Epithelial cell of proximal tubule (primary cell): Measurements from ENCODE around the gene JARID2. TPM values are rescaled to one million over a fixed set of nuclear protein-coding genes. Genes with fewer than 3 reads are reported as not detected.

Experiments used
- DNase-seq: peaks from one replicate; pipeline ENCODE4 v3.0.0-alpha.2; 2011; ENCODE audit warnings: low read depth
- H3K4me3 ChIP-seq: 2 replicates; pipeline ENCODE4 v1.5.1; 2011; ENCODE audit warnings: low read depth, mild to moderate bottlenecking, low read length
- total RNA-seq: library from RNA; depleted of rRNA; stranded (reverse); fragments of >200 nt; gene quantifications from 2 replicates; pipeline ENCODE4 v1.2.3, GENCODE V29; 2015
- TF ChIP-seq, protein P1 (sequence below): conservative IDR thresholded peaks from 2 replicates; pipeline ENCODE4 v1.5.1; 2012; ENCODE audit warnings: low read depth, mild to moderate bottlenecking, low read length

The JARID2 gene
- total RNA-seq, 1 donor from 2014 or later, result 5.1 TPM

DNA sequence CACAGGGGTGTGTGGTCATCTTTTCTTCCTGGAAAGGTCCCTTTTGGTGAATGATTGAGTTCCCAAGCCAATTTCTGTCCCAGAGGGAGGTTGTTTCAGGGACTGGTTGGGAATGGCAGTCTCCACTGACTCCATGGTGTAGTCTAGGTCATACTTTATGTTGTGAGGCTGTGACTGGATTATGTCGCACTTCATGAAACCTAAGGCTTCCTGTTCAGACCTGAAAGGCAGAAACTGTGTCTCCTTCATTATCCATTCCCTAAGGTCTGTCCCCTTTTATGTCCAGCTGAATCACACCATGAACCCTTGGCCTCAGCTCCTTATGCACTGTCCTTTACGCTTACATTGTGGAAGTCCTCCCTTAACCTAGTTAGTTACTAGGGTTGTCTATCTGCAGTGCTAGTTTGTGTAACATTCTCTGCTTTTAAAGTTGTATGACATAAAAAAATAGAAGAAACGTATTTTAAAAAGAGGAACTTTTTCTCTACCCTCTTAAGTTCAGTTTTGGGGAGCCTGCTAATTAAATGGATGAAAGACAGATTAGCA, 191.3 kb downstream of the JARID2 start:
- TF ChIP-seq, protein P1, sequence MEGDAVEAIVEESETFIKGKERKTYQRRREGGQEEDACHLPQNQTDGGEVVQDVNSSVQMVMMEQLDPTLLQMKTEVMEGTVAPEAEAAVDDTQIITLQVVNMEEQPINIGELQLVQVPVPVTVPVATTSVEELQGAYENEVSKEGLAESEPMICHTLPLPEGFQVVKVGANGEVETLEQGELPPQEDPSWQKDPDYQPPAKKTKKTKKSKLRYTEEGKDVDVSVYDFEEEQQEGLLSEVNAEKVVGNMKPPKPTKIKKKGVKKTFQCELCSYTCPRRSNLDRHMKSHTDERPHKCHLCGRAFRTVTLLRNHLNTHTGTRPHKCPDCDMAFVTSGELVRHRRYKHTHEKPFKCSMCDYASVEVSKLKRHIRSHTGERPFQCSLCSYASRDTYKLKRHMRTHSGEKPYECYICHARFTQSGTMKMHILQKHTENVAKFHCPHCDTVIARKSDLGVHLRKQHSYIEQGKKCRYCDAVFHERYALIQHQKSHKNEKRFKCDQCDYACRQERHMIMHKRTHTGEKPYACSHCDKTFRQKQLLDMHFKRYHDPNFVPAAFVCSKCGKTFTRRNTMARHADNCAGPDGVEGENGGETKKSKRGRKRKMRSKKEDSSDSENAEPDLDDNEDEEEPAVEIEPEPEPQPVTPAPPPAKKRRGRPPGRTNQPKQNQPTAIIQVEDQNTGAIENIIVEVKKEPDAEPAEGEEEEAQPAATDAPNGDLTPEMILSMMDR, result no peak
- H3K4me3 ChIP-seq, result no peak overlapping the region

DNA sequence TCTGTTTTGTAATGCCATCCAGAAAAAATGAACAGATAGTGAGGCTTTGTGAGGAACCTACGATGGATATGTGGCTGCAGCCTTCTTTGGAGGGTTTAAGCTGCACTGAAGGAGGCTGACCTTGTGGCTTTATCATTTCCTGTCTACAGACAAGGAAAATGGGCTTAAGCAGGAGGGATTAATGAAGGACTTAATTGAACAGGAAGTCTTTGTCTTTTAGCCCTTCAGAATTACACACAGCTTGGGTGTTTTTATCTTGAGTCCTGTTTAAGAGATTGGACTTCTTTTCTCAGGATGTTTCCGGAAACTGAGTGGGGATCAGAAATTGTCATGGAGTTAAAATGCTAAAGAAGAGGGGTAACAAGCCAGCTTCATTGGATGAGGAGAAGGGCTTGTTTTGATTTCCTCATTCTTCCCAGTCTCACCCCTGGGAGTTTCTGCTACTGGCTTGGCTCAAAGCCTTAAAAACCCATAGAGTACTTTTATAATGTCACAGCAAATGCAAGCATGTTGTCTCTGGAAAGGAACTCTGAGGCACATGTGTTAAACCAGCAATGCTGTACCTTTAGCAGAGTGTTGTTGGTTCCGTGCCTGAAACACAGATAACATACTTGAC, 193.6 kb downstream of the JARID2 start:
- H3K4me3 ChIP-seq, result no peak overlapping the region
- TF ChIP-seq, protein P1, result no peak
- no peak for DNase-seq

More for the DNA sequence above, 191.3 kb downstream of the JARID2 start:
- DNase-seq, result no peak

DNA sequence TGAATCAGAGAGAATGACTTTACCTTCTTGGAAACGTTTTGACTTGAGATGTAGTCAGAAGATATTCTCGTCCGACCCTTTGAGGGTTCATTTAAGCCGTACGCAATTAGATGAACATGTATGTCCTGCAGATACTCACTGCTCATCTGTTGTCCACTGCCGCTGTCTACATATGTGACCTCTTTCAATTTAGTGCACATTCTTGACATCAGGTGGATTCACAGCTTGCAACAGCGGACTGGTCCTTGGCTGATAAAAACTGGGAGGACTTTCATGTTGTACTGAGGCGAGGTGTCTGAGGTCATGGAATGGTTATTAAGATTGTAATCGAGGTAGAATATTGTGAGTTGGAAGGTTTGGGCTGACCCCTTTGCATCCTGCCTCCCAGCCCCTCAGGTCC, 194.2 kb downstream of the JARID2 start:
- TF ChIP-seq, protein P1, result no peak
- no peak overlapping the region for H3K4me3 ChIP-seq
- DNase-seq, result no peak

DNA sequence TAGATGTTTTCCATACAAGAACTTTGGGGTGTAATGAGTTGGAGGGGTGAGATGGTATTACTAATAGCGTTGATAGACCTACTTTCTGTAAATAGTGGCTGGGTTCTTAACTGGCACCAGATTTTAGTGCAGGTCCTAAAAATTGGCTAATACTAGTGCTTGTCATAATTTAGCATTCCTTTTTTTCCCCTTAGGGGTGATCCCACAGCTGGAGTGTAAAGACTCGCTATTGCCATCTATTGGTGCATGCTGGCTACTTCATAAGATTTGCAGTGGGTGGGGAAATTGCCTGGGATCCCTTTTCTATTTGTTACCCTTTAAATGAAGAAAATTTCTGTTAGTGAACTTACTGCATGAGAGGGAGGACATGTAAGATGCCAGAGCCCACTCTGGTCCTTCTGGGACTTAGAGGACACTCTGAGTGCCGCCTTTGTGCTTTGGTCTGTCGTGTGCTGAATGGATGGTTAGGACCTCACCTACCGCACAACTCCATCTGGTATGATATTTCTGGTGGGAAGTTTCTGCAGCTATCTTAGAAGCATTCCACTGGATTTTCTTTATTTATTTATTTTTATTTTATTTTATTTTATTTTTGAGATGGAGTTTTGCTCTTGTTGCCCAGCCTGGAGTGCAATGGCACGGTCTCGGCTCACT, 195.5 kb downstream of the JARID2 start:
- TF ChIP-seq, protein P1, result peak; percentile 85
- H3K4me3 ChIP-seq, result no peak overlapping the region
- no peak for DNase-seq

DNA sequence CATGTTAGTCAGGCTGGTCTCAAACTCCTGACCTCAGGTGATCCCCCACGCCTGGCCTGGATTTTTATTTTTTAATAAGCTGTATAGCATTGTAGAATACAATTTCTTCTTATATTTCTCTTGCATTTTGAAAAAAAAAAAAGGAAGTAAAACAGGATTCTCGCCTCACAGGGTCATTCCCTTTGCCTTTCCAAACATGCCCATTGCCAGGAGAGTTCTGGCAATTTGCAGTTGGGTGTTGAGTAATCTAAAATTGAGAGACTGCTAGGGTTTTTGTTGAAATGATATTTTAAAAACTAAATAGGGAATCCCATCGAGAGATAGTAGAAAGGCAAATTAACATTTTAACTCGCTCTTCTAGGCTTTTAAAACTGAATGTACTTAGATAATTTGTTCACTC, 196.1 kb downstream of the JARID2 start:
- DNase-seq, result no peak
- H3K4me3 ChIP-seq, result no peak overlapping the region
- TF ChIP-seq, protein P1, result no peak

DNA sequence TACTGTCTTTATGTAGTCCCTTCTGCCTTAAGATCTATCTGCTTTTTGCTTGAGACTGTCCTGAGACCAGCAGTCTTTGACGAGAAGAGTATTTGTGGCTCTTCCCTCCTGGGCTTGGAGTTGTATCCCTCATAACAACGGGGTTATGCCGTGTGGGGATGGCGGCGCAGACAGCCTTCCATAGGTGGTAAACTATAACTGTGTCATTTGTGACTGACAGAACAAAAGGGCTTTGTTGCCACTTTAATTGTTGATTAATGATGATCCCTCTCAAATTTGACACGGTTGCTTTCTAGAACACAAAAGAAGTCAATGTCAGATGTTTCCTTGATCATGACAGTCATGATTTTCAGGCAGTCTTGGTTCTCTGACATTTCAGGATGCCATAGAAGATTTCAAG, 196.6 kb downstream of the JARID2 start:
- no peak overlapping the region for H3K4me3 ChIP-seq
- DNase-seq, result no peak
- TF ChIP-seq, protein P1, result no peak
